ENCODE results near the gene IGF1R. TPM values are rescaled to one million over a fixed set of nuclear protein-coding genes. Genes with fewer than 3 reads are reported as not detected.

The IGF1R gene
- total RNA-seq, 1 donor from 2014 or later, result 62.7 TPM

GRCh38 chr15:98887976-98888375 is 239.6 kb downstream of the IGF1R start:
- no peaks in the 10 kb centered on the region for H3K27me3 ChIP-seq (ENCODE audit: control insufficient read depth, insufficient read depth, low read length)
- no peak overlapping the region for H3K4me3 ChIP-seq (ENCODE audit: low read depth, low read length)
- TF ChIP-seq, protein P1, sequence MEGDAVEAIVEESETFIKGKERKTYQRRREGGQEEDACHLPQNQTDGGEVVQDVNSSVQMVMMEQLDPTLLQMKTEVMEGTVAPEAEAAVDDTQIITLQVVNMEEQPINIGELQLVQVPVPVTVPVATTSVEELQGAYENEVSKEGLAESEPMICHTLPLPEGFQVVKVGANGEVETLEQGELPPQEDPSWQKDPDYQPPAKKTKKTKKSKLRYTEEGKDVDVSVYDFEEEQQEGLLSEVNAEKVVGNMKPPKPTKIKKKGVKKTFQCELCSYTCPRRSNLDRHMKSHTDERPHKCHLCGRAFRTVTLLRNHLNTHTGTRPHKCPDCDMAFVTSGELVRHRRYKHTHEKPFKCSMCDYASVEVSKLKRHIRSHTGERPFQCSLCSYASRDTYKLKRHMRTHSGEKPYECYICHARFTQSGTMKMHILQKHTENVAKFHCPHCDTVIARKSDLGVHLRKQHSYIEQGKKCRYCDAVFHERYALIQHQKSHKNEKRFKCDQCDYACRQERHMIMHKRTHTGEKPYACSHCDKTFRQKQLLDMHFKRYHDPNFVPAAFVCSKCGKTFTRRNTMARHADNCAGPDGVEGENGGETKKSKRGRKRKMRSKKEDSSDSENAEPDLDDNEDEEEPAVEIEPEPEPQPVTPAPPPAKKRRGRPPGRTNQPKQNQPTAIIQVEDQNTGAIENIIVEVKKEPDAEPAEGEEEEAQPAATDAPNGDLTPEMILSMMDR (IDR thresholded peaks at IDR 0.05; ENCODE audit: insufficient read depth, low read length, poor library complexity, severe bottlenecking), result no peak
- no peak for DNase-seq (ENCODE audit: low read depth)
- peaks cover 1% of the 10 kb centered on the region for H3K36me3 ChIP-seq (ENCODE audit: control insufficient read depth, insufficient read depth, low read length)

DNA sequence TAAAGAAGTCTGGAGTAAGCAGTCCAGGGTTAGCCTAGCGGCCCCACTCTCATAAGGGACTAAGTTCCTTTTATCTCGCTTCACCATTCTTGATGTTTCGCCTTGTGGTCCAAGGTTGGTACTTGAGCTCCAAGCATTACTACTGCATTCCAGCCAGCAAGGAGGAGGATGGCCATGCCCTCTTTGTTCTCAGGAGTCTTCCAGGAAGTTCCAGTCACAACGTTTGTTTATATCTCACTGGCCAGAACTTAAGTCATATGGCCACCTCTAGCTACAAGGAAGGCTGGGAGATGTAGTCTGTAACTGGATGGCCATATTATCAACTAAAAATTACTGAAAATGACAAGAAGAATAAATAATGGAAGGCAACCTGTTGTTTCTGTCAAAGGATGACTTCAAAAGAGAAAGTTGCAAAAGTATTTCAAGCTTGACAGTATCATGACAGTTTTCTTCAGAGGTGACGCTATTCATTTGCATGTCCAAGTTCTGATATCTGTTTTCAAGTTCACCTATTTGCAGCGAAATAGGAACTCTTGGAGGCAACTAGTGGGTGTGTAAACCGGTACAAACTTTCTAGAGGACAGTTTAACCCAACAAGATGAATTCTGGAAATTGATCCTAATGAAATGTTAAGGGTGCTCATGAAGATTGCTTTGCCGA is 240.6 kb downstream of the IGF1R start:
- Histone ChIP-seq H3K27me3 (ENCODE audit: control insufficient read depth, insufficient read depth, low read length) (no peaks in the 10 kb centered on the region), H3K4me3 (ENCODE audit: low read depth, low read length) (no peak overlapping the region), H3K36me3 (ENCODE audit: control insufficient read depth, insufficient read depth, low read length) (peaks cover 1% of the 10 kb centered on the region)
- DNase-seq (ENCODE audit: low read depth), result no peak
- TF ChIP-seq, protein P1 (IDR thresholded peaks at IDR 0.05; ENCODE audit: insufficient read depth, low read length, poor library complexity, severe bottlenecking), result no peak

DNA sequence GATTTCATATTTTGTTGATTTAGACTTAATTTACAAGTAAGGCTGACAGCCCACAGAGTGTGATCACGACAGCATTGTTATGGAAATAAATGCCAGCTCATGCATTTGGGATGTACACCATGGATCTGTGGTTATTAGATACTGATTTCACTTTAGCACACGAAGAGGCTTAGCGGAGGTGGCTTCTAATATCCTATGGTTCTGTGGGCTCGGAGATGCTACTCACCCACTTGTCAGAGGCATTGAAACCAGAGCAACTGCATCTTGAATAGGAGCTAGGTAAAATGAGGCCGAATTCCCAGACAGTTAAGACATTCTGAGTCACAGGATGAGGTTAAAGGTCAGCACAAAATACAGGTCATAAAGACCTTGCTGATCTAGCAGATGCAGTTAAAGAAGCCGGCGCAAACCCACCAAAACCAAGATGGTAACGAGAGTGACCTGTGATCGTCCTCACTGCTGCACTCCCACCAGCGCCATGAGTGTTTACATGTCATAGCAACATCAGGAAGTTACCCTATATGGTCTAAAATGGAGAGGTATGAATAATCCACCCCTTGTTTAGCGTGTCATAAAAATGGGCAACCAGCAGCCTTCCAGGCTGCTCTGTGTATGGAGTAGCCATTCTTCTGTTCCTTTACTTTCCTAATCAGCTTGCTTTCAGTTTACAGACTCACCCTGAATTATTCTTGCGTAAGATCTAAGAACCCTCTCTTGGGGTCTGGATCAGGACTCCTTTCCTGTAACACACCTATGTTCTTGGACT is 241.8 kb downstream of the IGF1R start:
- peak; percentile 96 for DNase-seq (ENCODE audit: low read depth)
- no peak overlapping the region for H3K4me3 ChIP-seq (ENCODE audit: low read depth, low read length)

DNA sequence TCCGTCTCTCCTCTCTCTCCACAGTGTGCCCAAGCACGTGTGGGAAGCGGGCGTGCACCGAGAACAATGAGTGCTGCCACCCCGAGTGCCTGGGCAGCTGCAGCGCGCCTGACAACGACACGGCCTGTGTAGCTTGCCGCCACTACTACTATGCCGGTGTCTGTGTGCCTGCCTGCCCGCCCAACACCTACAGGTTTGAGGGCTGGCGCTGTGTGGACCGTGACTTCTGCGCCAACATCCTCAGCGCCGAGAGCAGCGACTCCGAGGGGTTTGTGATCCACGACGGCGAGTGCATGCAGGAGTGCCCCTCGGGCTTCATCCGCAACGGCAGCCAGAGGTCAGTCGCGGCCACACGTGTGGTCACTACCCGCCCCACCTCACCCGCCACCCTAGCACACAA is 243.0 kb downstream of the IGF1R start:
- TF ChIP-seq, protein P1 (IDR thresholded peaks at IDR 0.05; ENCODE audit: insufficient read depth, low read length, poor library complexity, severe bottlenecking), result no peak
- peaks cover 1% of the 10 kb centered on the region for H3K36me3 ChIP-seq (ENCODE audit: control insufficient read depth, insufficient read depth, low read length)
- DNase-seq (ENCODE audit: low read depth), result no peak
- H3K27me3 ChIP-seq (ENCODE audit: control insufficient read depth, insufficient read depth, low read length), result no peaks in the 10 kb centered on the region
- no peak overlapping the region for H3K4me3 ChIP-seq (ENCODE audit: low read depth, low read length)

More for the DNA sequence above, 241.8 kb downstream of the IGF1R start:
- TF ChIP-seq, protein P1 (IDR thresholded peaks at IDR 0.05; ENCODE audit: insufficient read depth, low read length, poor library complexity, severe bottlenecking), result no peak
- Histone ChIP-seq H3K36me3 (ENCODE audit: control insufficient read depth, insufficient read depth, low read length) (peaks cover 1% of the 10 kb centered on the region), H3K27me3 (ENCODE audit: control insufficient read depth, insufficient read depth, low read length) (no peaks in the 10 kb centered on the region)

GRCh38 chr15:98893401-98893800 is 245.1 kb downstream of the IGF1R start:
- Histone ChIP-seq H3K36me3 (ENCODE audit: control insufficient read depth, insufficient read depth, low read length) (peaks cover 1% of the 10 kb centered on the region), H3K27me3 (ENCODE audit: control insufficient read depth, insufficient read depth, low read length) (no peaks in the 10 kb centered on the region), H3K4me3 (ENCODE audit: low read depth, low read length) (no peak overlapping the region)
- TF ChIP-seq, protein P1 (IDR thresholded peaks at IDR 0.05; ENCODE audit: insufficient read depth, low read length, poor library complexity, severe bottlenecking), result no peak
- no peak for DNase-seq (ENCODE audit: low read depth)
